HepG2 (cell line): ENCODE results near the gene SH2B2. TPM values are rescaled to one million over a fixed set of nuclear protein-coding genes. Genes with fewer than 3 reads are reported as not detected.
"Not testable (repeated sequence)": the region's sequence is repeated elsewhere in the genome, so short reads cannot be mapped to it uniquely, and the experiment has no call there.

ENCODE experiments used
- ATAC-seq: fragments of 200-7000 bp; cut with Tn5 transposase; 3 replicates; pipeline ENCODE4 v1.9.1; 2020; ENCODE audit warnings: mild to moderate bottlenecking, moderate library complexity
- BruUV-seq: library from RNA; stranded (reverse); fragments of 400-500 nt; replicated peaks from 2 replicates; lab custom pipeline; 2021; lab: Mats Ljungman, UMichigan
- CTCF ChIA-PET: fragments of 300-600 bp; formaldehyde crosslinking; extraction: SDS; loops from one replicate; lab custom pipeline; 2021; ENCODE audit warnings: low total read pairs, inconsistent platforms, low intra/inter-chr PET ratio; lab: Yijun Ruan, JAX
- POLR2A ChIA-PET: fragments of 350-600 bp; sonication (Branson Sonifier 250); formaldehyde crosslinking; loops from one replicate; lab custom pipeline; 2020; ENCODE audit warnings: antibody characterized with exemption, inconsistent platforms; lab: Yijun Ruan, JAX
- DNase-seq: peaks from one replicate; pipeline ENCODE4 v3.0.0-alpha.2; 2015; ENCODE audit warnings: low spot score
- FAIRE-seq: peaks from 3 replicates; lab custom pipeline; 2011; peaks lifted over from hg19 to GRCh38; lab: Jason Lieb, UNC
- H2AFZ ChIP-seq: one replicate; pipeline ENCODE4 v1.6.1; 2011; ENCODE audit warnings: low read length, inconsistent platforms
- H3K27ac ChIP-seq: fragments of 300-600 bp; 3 replicates; pipeline ENCODE4 v1.8.0; 2011; ENCODE audit warnings: mixed run types, mild to moderate bottlenecking, mixed read lengths, low read length, inconsistent platforms; ENCODE audit not compliant: insufficient read depth; ENCODE audit errors: extremely low read length
- H3K27me3 ChIP-seq, 2 experiments: fragments of 200-600 bp in 1 of 2; 2 replicates in 1 of 2; 3 replicates in 1 of 2; pipeline versions ENCODE4 v1.6.0 to v1.8.0; 2011; ENCODE audit warnings: low read length in 2 of 2, mild to moderate bottlenecking in 2 of 2, moderate library complexity in 2 of 2, inconsistent platforms in 1 of 2; ENCODE audit not compliant: insufficient read depth in 2 of 2, control insufficient read depth in 1 of 2
- H3K36me3 ChIP-seq, 2 experiments: fragments of 200-600 bp in 1 of 2; replicated peaks in 1 of 2; 2 replicates in 1 of 2; 3 replicates in 1 of 2; pipeline versions ENCODE4 v1.5.1 to v1.8.0; 2011; ENCODE audit warnings: low read length in 2 of 2, inconsistent platforms in 1 of 2; ENCODE audit not compliant: insufficient read depth in 2 of 2, control insufficient read depth in 1 of 2
- H3K4me1 ChIP-seq: 2 replicates; pipeline ENCODE4 v1.5.1; 2012; ENCODE audit warnings: low read length, inconsistent platforms; ENCODE audit not compliant: insufficient read depth
- H3K4me2 ChIP-seq: 2 replicates; pipeline ENCODE4 v1.6.0; 2011; ENCODE audit warnings: low read depth, low read length, inconsistent platforms
- H3K4me3 ChIP-seq, 3 experiments: fragments of 200-600 bp in 1 of 3; sonication (generic), shearing (Covaris generic) in 1 of 3; replicated peaks in 1 of 3; 2 replicates each; pipeline ENCODE4 v1.5.1; 2011 to 2016; ENCODE audit warnings: low read length in 3 of 3, inconsistent platforms in 2 of 3, low read depth in 2 of 3, mild to moderate bottlenecking in 2 of 3, control low read depth in 1 of 3, mixed read lengths in 1 of 3; ENCODE audit not compliant: insufficient read depth in 1 of 3
- H3K79me2 ChIP-seq: one replicate; pipeline ENCODE4 v1.6.1; 2011; ENCODE audit warnings: low read length, inconsistent platforms; ENCODE audit not compliant: insufficient read depth
- H3K9ac ChIP-seq: 2 replicates; pipeline ENCODE4 v1.6.0; 2011; ENCODE audit warnings: mild to moderate bottlenecking, low read depth, low read length, inconsistent platforms; ENCODE audit not compliant: insufficient read depth
- H3K9me3 ChIP-seq: 2 replicates; pipeline ENCODE4 v1.5.1; 2012; ENCODE audit warnings: mild to moderate bottlenecking, low read length
- H4K20me1 ChIP-seq: 2 replicates; pipeline ENCODE4 v1.6.0; 2011; ENCODE audit warnings: inconsistent platforms, mild to moderate bottlenecking, low read length, moderate library complexity; ENCODE audit not compliant: insufficient read depth
- DRAP1 ChIP-seq: IDR thresholded peaks from 2 replicates; pipeline ENCODE4 v1.6.1; 2016; ENCODE audit warnings: missing genetic modification reagents, missing compliant biosample characterization
- FOSL2 ChIP-seq: sonication (generic); formaldehyde crosslinking; IDR thresholded peaks from 2 replicates; pipeline ENCODE4 v1.4.0; 2020; ENCODE audit warnings: missing genetic modification reagents
- NFYB ChIP-seq: sonication (generic); formaldehyde crosslinking; IDR thresholded peaks from 2 replicates; pipeline ENCODE4 v1.4.0; 2020; ENCODE audit warnings: missing genetic modification reagents
- NFYC ChIP-seq: IDR thresholded peaks from 2 replicates; pipeline ENCODE4 v1.6.1; 2016; ENCODE audit warnings: missing genetic modification reagents, missing compliant biosample characterization
- NR2F1 ChIP-seq, 2 experiments: fragments of 450-650 bp in 1 of 2; formaldehyde crosslinking in 1 of 2; IDR thresholded peaks; 2 replicates each; pipeline versions ENCODE4 v1.5.0 to v1.6.1; 2016 to 2020; ENCODE audit warnings: mild to moderate bottlenecking in 1 of 2, missing compliant biosample characterization in 1 of 2, missing genetic modification reagents in 1 of 2, moderate library complexity in 1 of 2
- WGBS: methylation state at CpG from one replicate; pipeline ENCODE4 v1.1.6; 2017; ENCODE audit warnings: low lambda C conversion rate; 5-methylcytosine and 5-hydroxymethylcytosine counted together
- in situ Hi-C: cut with HindIII; loops from 2 replicates; pipeline ENCODE4 v1.10.0; 2017; ENCODE audit warnings: low pct_unique_long_range_greater_than_20kb; ENCODE audit not compliant: extremely low pct_ligation_motif_present
- intact Hi-C: fragments of 100-400 bp; cut with micrococcal nuclease; formaldehyde crosslinking; loops from one replicate; pipeline ENCODE4 v1.10.0; 2022; ENCODE audit not compliant: unreplicated experiment
- polyA plus RNA-seq, 8 experiments: library from polyadenylated mRNA; depleted of rRNA in 3 of 8; stranded (reverse) in 7 of 8; unstranded in 1 of 8; fragments of >200 nt; fragmentation: Illumina TruSeq in 4 of 8; extraction: Trizol in 4 of 8; gene quantifications; 2 replicates each; pipeline versions ENCODE4 v1.2.1 to v1.2.3, GENCODE V29; 2011 to 2016; ENCODE audit warnings: low read depth in 4 of 8, missing spikeins in 1 of 8, mixed read lengths in 1 of 8; ENCODE audit not compliant: insufficient read depth in 1 of 8
- total RNA-seq, 5 experiments: library from RNA; depleted of rRNA; stranded (reverse); fragments of >200 nt; fragmentation: Illumina TruSeq; extraction: Trizol; gene quantifications; 2 replicates each; pipeline ENCODE4 v1.2.3, GENCODE V29; 2016; ENCODE audit warnings: low read depth in 1 of 5
- TF ChIP-seq, protein P1 (sequence below): sonication (generic); formaldehyde crosslinking; IDR thresholded peaks from 2 replicates; pipeline ENCODE4 v1.9.0; 2022; ENCODE audit warnings: low read depth, missing genetic modification reagents

Gene SH2B2
- total and polyA plus RNA-seq, 2 of the 13 experiments (the other 11 are each of a cell fraction or from before 2014, with no cell fraction given) = 0.46 to 1.3 TPM

DNA sequence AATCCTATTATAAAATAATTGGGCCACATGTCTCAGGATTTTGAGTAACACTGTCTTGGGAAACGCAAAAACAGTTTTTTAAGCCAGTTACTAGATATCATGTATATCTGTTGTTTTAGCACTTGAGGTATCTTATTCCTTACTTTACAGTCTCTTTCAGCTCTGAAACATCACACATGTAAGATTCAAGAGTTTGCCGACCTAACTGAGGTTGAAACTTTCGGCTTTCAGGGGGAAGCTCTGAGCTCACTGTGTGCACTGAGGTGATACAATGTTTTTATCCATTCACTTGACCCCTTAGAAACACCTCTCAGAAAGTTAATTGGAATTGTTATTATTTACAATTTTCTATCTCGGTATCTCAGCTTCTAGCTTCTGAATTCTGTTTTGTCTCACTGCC is 50.8 kb downstream of the SH2B2 start:
- ATAC-seq, DNase-seq, CTCF ChIA-PET, in situ Hi-C loops, H3K4me3 ChIP-seq, POLR2A ChIA-PET, H3K79me2 ChIP-seq, H4K20me1 ChIP-seq, H3K27me3 ChIP-seq, BruUV-seq, H3K4me2 ChIP-seq, H3K4me1 ChIP-seq, H3K36me3 ChIP-seq, H3K9ac ChIP-seq, H3K27ac ChIP-seq, intact Hi-C loops, FAIRE-seq, H2AFZ ChIP-seq, H3K9me3 ChIP-seq: not testable (repeated sequence)
- WGBS = 29% methylated on average over 4 of the region's 4 CpGs

- intact Hi-C loops, H3K4me3 ChIP-seq, DNase-seq, H2AFZ ChIP-seq, in situ Hi-C loops, H3K4me1 ChIP-seq, POLR2A ChIA-PET, CTCF ChIA-PET, H3K79me2 ChIP-seq, H3K36me3 ChIP-seq, BruUV-seq, H4K20me1 ChIP-seq, H3K27me3 ChIP-seq, H3K9ac ChIP-seq, H3K9me3 ChIP-seq, FAIRE-seq: not testable (repeated sequence)
- peak; percentile 30; the same call in 1 of the 3 replicates for ATAC-seq
- Histone ChIP-seq H3K27ac (peak overlapping the region; percentile 18), H3K4me2 (peak overlapping the region; percentile 55)
- TF ChIP-seq NR2F1 (CRISPR knock-in tag; IDR thresholded peaks at IDR 0.05) (0 out of 4 replicates have a peak, but pooled peaks of 1 of the 2 experiments have one; percentile 25), NFYB (CRISPR knock-in tag) (peak; percentile 17; the same call in 1 of the 2 replicates), FOSL2 (peak; percentile 24; the same call in 1 of the 2 replicates), NFYC (CRISPR knock-in tag) (peak; percentile 50), DRAP1 (peak; percentile 53; the same call in 1 of the 2 replicates)
- TF ChIP-seq, protein P1, sequence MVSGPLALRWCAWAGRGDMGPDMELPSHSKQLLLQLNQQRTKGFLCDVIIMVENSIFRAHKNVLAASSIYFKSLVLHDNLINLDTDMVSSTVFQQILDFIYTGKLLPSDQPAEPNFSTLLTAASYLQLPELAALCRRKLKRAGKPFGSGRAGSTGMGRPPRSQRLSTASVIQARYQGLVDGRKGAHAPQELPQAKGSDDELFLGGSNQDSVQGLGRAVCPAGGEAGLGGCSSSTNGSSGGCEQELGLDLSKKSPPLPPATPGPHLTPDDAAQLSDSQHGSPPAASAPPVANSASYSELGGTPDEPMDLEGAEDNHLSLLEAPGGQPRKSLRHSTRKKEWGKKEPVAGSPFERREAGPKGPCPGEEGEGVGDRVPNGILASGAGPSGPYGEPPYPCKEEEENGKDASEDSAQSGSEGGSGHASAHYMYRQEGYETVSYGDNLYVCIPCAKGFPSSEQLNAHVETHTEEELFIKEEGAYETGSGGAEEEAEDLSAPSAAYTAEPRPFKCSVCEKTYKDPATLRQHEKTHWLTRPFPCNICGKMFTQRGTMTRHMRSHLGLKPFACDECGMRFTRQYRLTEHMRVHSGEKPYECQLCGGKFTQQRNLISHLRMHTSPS = peak; percentile 64; the same call in 1 of the 2 replicates
- 3% methylated on average over 5 of the region's 7 CpGs for WGBS
These were observed 54.1 kb downstream of the SH2B2 start for GRCh38 chr7:102340599-102341368.

- BruUV-seq, POLR2A ChIA-PET, H3K36me3 ChIP-seq, ATAC-seq, H3K27ac ChIP-seq, CTCF ChIA-PET, H3K4me1 ChIP-seq, H3K4me2 ChIP-seq, in situ Hi-C loops, H3K9ac ChIP-seq, H3K4me3 ChIP-seq, H3K27me3 ChIP-seq, DNase-seq, intact Hi-C loops, H2AFZ ChIP-seq, H4K20me1 ChIP-seq, H3K79me2 ChIP-seq, H3K9me3 ChIP-seq, FAIRE-seq: not testable (repeated sequence)
- WGBS = 81% methylated on average over 4 of the region's 6 CpGs
These were observed 60.3 kb downstream of the SH2B2 start for GRCh38 chr7:102346983-102347382.
